Heart left ventricle (tissue), 13 donors: Measurements from ENCODE around the gene KCTD13.

ENCODE experiments used
- POLR2A ChIP-seq, 2 donors: fragments of 450-650 bp; IDR thresholded peaks; one replicate each; pipeline ENCODE4 v1.6.1; 2017; ENCODE audit warnings: antibody characterized with exemption in 2 of 2, mild to moderate bottlenecking in 2 of 2, moderate library complexity in 2 of 2
- TF ChIP-seq, protein P1 (sequence below), 12 donors: fragments of 200-600 bp; sonication (generic) in 4 of 12; IDR thresholded peaks; one replicate each; pipeline versions ENCODE4 v1.5.0 to v1.8.0; 2018 to 2022; ENCODE audit warnings: antibody characterized with exemption in 12 of 12, mild to moderate bottlenecking in 5 of 12
- donor health status: ischemic (EF 13 %, LVEDD 7.1; RV severe dilation, severe dysfunction).
- donor health status: DM: no; HTN: yes; CAD: no.
- donor health status: DM: no; HTN: no; CAD: no.
- donor health status: ischemic (EF 25% LVEDD 6.9; RV normal size, moderate dysfunction).
- donor health status: ischemic (EF 25% LVEDD 5.7; RV mildly dilated, moderate dysfunction).
- donor health status: ischemic (EF 35%, LVEDD 5.7; RV mildly dilated, moderate dysfunction).
- donor health status: nonischemic (EF 11% LVEDD 7.7; RV severe dilation, severe dysfunction).
- donor health status: DM: yes; HTN: yes; CAD: no.
- donor health status: PGD.
- donor health status: ischemic (EF 29% LVEDD 5.4; RV normal size, mild dysfunction).
- donor health status: nonischemic (EF 23%, LVEDD 6.1; RV moderate dilation, normal function).

DNA sequence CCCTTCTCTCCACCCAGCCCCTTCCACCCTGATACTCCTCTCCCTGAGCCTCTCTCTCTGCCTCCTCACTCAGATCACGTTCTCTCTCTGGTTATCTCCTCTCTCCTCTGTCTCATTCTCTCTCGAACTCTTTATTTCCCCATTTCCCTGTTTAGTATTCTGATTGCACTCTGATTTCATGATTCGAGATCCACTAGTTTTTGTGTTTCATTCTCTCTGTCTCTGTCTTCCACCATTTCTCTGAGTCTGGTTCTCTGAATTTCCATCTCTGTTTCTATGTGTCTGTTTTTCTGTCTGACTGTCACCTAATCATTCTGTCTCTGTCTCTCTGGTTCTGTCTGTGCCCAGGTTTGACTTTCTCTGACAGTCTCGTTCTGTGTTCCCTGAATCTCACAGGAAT lies 28.7 kb downstream of the KCTD13 start:
- TF ChIP-seq, protein P1, sequence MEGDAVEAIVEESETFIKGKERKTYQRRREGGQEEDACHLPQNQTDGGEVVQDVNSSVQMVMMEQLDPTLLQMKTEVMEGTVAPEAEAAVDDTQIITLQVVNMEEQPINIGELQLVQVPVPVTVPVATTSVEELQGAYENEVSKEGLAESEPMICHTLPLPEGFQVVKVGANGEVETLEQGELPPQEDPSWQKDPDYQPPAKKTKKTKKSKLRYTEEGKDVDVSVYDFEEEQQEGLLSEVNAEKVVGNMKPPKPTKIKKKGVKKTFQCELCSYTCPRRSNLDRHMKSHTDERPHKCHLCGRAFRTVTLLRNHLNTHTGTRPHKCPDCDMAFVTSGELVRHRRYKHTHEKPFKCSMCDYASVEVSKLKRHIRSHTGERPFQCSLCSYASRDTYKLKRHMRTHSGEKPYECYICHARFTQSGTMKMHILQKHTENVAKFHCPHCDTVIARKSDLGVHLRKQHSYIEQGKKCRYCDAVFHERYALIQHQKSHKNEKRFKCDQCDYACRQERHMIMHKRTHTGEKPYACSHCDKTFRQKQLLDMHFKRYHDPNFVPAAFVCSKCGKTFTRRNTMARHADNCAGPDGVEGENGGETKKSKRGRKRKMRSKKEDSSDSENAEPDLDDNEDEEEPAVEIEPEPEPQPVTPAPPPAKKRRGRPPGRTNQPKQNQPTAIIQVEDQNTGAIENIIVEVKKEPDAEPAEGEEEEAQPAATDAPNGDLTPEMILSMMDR (IDR thresholded peaks at IDR 0.05) = no peak
- TF ChIP-seq POLR2A (IDR thresholded peaks at IDR 0.05) = no peak
